RPMI8226 (cell line): Measurements from ENCODE around the gene MAPRE2.

Source experiments
- DNase-seq: peaks from one replicate; pipeline ENCODE4 v3.0.0-alpha.2; 2015

Gene MAPRE2

DNA sequence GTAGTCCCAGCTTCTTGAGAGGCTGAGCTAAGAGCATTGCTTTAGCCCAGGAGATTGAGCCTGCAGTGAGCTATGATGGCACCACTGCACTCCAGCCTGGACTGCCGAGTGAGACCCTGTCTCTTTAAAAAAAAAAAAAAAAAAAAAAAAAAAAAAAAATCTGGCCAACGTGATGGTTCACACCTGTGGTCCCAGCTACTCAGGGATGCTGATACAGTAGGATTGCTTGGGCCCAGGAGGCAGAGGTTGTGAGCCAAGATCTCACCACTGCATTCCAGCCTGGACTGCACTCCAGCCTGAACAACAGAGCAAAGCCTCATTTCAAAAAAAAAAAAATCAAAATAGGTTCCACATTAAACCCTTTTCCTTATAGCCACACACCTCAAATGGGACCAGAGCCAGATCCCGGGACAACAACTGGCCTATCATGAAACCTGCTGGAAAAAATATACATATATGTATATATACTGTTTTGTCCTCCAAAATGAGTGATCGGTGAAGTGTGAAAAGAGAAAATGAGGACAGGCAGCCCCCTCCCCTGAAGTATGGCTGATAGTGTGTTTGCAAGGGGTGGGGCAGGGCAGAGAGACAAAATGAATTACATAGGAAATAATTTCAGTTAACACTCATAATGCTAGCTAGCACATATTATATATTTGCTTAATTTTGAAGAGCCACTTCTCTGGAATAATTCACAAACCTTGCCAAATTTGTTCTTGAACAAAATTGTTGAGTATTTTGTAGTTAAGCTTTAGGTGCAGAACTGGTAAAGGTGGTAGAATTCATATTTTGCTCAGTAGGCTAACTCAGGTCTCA, 22.9 kb downstream of the MAPRE2 start:
- DNase-seq = peak; percentile 31

DNA sequence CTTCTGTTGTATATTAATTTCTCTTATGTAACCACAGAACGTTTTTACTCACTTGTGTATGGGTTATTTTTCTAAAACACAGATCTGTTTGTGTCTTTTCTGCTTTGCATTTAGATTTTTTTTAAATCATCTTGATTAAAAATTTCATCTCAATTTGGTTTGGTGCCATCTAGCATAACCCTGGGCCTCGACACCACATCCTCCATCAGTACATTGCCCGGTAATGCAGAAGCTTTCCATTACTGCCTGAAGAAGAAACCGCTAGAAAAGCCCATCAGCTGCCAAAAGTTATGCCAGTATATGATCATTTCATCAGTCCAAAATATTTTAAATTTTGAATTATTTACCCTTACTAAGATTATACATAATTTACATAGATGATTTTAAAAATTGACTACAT, 26.2 kb downstream of the MAPRE2 start:
- no peak for DNase-seq

- no peak for DNase-seq
Observed at GRCh38 chr18:35071819-35072247, 30.6 kb downstream of the MAPRE2 start.

- no peak for DNase-seq
Observed at GRCh38 chr18:35072616-35073015, 31.4 kb downstream of the MAPRE2 start.

- DNase-seq = no peak
Observed at GRCh38 chr18:35073186-35074105, 32.2 kb downstream of the MAPRE2 start.

GRCh38 chr18:35074581-35074980, 33.4 kb downstream of the MAPRE2 start:
- no peak for DNase-seq

DNA sequence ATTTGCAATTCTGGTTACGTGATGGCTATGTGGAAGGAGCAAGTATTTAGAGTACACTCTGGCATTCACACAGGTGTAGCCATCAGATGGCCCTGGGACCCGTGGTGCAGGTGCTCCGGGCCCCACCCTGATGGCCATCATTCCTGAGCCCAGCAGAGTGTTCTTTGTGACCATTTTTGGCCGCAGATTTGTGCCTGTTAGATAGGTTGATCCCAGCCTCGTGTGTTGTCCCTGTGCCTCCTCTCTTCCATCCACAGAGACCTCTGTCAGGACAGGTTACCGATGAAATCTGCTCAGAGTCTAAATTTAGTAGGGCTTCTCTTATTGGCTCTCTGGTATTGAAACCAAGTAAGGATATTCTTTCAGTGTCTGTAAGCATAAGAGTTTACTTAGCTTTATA, 33.9 kb downstream of the MAPRE2 start:
- no peak for DNase-seq

- no peak for DNase-seq
Observed at GRCh38 chr18:35076135-35076924, 35.1 kb downstream of the MAPRE2 start.

- DNase-seq = no peak
Observed at GRCh38 chr18:35077937-35078336, 36.7 kb downstream of the MAPRE2 start.

DNA sequence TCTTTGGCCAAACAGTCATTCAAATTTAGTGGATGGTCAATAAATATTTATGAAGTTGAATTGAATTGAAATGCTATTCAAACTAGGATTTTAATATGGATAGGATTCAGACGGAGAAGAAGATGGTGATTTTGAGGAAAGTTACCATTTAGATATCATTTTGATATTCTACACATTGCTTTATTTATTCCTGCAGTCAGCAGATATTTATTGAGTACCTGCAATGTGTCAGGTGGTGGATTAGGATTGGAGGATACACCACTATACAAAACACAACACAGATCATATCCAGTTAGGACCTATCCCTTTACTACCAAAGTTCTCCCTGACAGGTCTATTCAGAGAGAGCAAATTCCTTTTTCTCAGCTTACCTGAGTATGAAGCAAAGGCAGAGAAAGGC, 38.8 kb downstream of the MAPRE2 start:
- no peak for DNase-seq

GRCh38 chr18:35083174-35083712, 42.0 kb downstream of the MAPRE2 start:
- no peak for DNase-seq

- DNase-seq = no peak
Observed at GRCh38 chr18:35084494-35085449, 43.6 kb downstream of the MAPRE2 start.

DNA sequence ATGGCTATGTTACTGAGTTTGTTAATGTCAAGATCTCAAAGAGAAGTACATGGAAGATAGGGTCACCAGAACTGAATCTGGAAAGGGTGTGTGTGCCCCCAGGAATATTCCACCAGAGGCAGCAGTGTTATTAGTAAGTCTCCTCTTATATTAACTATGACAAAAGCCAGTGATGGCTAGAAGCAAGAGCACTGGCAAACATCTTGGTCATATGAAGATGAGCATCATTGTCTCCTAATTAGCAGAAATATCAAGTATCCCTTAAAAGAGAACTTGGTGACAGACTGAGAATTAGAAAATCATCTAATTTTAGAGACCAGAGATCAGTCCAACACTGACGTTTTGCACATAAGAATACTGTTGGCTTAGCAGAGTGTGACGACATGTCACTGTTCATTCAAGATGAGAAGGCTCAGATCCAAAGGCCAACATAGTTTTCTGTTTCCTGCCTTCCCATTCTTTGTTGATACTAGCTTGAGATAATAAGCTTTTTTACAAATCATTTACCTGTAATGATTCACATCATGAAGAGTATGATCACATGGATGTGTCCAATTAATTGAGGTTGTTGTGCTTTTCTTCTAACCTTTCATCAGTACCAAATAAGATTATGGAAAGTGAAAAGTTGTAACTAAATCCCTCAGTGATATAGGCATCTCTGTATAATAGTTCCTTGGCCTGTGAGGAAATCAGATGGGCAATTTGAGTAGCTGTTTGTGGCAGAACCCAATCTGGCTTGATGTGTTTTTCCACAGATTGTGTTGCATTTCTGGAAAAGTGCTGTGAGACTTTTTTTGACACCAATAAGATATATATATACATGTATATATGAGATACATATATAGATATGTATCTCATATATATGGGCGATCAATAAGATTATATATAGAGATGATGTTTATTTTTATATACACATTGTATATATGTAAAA, 44.5 kb downstream of the MAPRE2 start:
- DNase-seq = no peak

DNA sequence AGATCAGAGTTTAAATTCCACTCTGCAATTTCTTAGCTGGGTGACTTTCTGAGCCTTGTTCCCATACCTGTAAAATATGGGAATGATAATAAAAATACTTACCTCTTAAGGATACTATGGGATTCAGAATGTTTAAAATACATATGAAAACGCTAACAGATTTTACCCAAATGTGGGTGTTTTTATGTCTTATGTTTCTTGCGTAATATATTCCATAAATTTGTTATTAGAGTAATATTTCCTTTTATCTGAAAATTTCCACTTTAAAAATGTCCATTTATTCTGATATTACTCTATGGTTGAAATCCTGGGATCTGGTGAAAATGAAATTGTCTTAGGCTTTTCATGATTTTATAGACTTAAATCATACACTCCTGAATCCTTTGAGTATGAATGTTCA, 45.5 kb downstream of the MAPRE2 start:
- DNase-seq = no peak

DNA sequence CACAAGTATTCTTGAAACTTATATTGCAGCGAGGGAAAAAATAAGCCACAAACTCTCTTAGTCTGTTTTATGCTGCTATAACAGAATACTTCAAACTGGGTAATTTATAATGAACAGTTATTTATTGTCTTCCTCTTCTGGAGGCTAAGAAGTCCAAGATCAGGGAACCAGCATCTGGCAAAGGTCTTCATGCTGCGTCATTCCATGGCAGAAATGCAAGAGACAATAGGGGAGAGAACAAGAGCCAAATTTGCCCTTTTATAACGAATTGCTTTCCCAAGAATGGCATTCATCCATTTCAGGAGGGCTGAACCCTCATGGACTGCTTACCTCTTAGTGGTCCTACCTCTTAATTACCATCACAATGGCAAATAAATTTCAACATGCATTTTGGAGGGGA, 46.5 kb downstream of the MAPRE2 start:
- no peak for DNase-seq

- DNase-seq = no peak
Observed at GRCh38 chr18:35088921-35089320, 47.7 kb downstream of the MAPRE2 start.

GRCh38 chr18:35089382-35089781, 48.2 kb downstream of the MAPRE2 start:
- DNase-seq = no peak

GRCh38 chr18:35089891-35090550, 48.8 kb downstream of the MAPRE2 start:
- no peak for DNase-seq

GRCh38 chr18:35091841-35092240, 50.6 kb downstream of the MAPRE2 start:
- DNase-seq = no peak
